ENCODE results near the gene HIVEP3.

DNA sequence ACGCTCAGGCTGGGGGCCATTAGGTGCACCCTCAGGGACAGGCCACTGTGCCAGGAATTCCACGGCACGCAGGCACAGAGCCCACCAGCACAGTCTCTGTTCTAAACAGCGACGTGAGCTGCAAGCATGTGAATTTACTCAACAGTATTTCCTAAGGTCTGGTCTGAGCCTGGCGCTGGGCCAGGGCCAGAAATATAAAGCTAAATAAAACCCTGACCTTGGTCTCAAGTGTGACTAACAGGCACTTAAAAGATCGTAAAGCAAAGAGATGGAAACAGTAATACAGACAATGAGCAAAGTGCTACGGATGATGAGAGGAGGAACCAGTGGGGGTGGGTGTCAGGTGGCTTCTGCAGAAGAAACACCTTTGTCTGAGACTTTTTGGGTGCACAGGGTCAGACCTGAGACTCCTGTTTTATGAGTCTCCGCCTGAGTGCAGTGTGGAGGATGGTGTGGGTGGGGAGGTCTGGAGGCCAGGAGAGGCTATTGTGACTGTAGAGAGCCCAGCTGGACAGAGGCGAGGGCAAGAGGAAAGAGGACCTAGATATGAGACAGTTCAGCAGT, 380.9 kb downstream of the HIVEP3 start:
- TF ChIP-seq, protein P1, sequence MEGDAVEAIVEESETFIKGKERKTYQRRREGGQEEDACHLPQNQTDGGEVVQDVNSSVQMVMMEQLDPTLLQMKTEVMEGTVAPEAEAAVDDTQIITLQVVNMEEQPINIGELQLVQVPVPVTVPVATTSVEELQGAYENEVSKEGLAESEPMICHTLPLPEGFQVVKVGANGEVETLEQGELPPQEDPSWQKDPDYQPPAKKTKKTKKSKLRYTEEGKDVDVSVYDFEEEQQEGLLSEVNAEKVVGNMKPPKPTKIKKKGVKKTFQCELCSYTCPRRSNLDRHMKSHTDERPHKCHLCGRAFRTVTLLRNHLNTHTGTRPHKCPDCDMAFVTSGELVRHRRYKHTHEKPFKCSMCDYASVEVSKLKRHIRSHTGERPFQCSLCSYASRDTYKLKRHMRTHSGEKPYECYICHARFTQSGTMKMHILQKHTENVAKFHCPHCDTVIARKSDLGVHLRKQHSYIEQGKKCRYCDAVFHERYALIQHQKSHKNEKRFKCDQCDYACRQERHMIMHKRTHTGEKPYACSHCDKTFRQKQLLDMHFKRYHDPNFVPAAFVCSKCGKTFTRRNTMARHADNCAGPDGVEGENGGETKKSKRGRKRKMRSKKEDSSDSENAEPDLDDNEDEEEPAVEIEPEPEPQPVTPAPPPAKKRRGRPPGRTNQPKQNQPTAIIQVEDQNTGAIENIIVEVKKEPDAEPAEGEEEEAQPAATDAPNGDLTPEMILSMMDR (IDR thresholded peaks at IDR 0.05; ENCODE audit: low read length) = no peak
- no peak for TF ChIP-seq EZH2phosphoT487 (IDR thresholded peaks at IDR 0.05; ENCODE audit: low read length)
